ENCODE measurements around the gene UMAD1. TPM values are rescaled to one million over a fixed set of nuclear protein-coding genes. Genes with fewer than 3 reads are reported as not detected.

Gene UMAD1
- 13.9 and 17.6 TPM in 2 replicates for polyA plus RNA-seq (2012; rRNA removed)
- polyA plus RNA-seq (2012; cell fraction: cytosol; rRNA removed): 19.6 and 24.9 TPM in 2 replicates
- polyA plus RNA-seq (2012; cell fraction: nucleus; rRNA removed): 7.5 and 9.7 TPM in 2 replicates

DNA sequence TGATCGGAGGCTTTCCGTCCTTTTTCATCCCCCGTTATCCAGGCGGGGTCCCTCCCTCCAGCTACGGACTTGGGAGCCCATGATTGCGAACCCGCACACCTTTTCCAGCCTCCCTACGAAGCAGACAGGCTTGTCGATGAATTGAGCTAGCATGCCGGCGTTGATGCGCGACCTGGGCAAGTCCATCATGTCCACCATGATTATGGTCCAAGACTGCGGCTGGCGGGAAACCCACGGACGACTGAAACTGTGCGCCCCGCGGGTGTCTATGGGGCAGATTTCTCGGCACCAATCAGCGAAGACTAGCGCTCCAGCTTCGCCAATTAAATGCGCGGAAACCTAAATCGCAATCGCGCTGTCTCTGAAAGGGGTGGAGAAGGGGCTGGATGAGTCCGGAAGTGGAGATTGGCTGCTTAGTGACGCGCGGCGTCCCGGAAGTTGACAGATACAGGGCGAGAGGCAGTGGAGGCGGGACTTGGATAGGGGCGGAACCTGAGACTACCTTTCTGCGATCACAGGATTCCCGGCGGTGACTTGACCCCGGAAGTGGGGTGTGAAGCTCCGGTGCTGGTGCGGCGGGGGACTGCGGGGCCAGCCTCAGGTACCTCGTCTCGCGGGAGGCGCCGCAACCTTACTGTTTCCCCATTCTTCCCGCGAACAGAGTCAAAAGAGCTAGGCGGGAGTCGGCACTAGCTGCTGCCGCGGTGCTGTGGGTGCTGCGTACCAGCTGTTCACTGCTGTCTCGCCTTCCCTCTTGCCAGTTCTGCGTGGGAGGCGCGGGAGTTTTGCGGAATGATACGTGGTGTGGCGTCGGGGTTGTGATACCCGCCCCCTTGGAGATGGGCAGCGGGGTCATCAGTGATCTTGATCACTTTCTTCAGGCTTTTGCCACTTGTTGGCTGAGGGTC is at the start of gene UMAD1:
Gene UMAD1, plus strand, starts transcription at position 532 of the 908 bp plus-strand sequence. CDS start 32,620 bp downstream, outside the sequence.
- Histone ChIP-seq H3F3A (replicated peaks; ENCODE audit: insufficient read depth) (no peaks in the 10 kb centered on the region), H4K20me1 (ENCODE audit: insufficient read depth) (no peaks in the 10 kb centered on the region), H3K27me3 (ENCODE audit: insufficient read depth) (no peaks in the 10 kb centered on the region), H3K4me3 (ENCODE audit: low read depth in 2 of 2, low read length in 1 of 2) (peak within 1 kb of the TSS; percentile 79 to 85), H3K9ac (peak within 1 kb of the TSS; percentile 68), H2AFZ (ENCODE audit: low read depth) (peak within 1 kb of the TSS; percentile 91), H3K9me2 (no peaks in the 10 kb centered on the region), H3K36me3 (replicated peaks in 1 of 2; ENCODE audit: control insufficient read depth in 1 of 2, insufficient read depth in 2 of 2, low read length in 1 of 2) (peaks cover 12 to 16% of the 10 kb centered on the region in 2 experiments), H3K27ac (ENCODE audit: low read depth in 2 of 2, low read length in 1 of 2) (peak within 1 kb of the TSS; percentile 80 to 96), H3K9me3 (no peaks in the 10 kb centered on the region), H3K79me2 (ENCODE audit: insufficient read depth) (peaks cover 41% of the 10 kb centered on the region), H3K4me2 (peak within 1 kb of the TSS; percentile 81), H3K4me1 (ENCODE audit: control insufficient read depth in 1 of 2, insufficient read depth in 2 of 2, low read depth in 1 of 2, low read length in 1 of 2) (peaks cover 0 to 21% of the 10 kb centered on the region in 2 experiments; a peak in 2 of 4 replicates)
- 1% methylated on average over 68 of the region's 68 CpGs for WGBS (ENCODE audit: low lambda C conversion rate)
- DNase-seq: peak; percentile 93
- CTCF ChIA-PET: interaction anchor here (0.6 to 4.3 kb wide), 14 partner anchors 12 to 656 kb away, joined by 3 to 23 read pairs (median 5); partner anchors contain the start of gene GLCCI1
- POLR2A ChIA-PET: interaction anchor here (0.6 to 2.7 kb wide), 16 partner anchors 8 to 686 kb away, joined by 3 to 25 read pairs (median 4); partner anchors contain the start of gene GLCCI1
- TF ChIP-seq RCOR1 (IDR thresholded peaks at IDR 0.05; ENCODE audit: low read length) (0 out of 2 replicates have a peak, but pooled peaks have one; percentile 4), SMC3 (IDR thresholded peaks at IDR 0.05; ENCODE audit: low read depth, low read length) (no peak), NRF1 (IDR thresholded peaks at IDR 0.05; ENCODE audit: low read depth, low read length) (peak; percentile 37; the same call in 1 of the 2 replicates), GABPA (IDR thresholded peaks at IDR 0.05; ENCODE audit: low read depth) (peak; percentile 90), EZH2phosphoT487 (IDR thresholded peaks at IDR 0.05; ENCODE audit: borderline replicate concordance, low read depth) (no peak), RXRA (IDR thresholded peaks at IDR 0.05; ENCODE audit: borderline replicate concordance, low read depth) (0 out of 2 replicates have a peak, but pooled peaks have one; percentile 35), FOSL2 (IDR thresholded peaks at IDR 0.05; ENCODE audit: borderline replicate concordance, low read depth) (peak; percentile 8; the same call in 1 of the 2 replicates), RFX5 (IDR thresholded peaks at IDR 0.05; ENCODE audit: low read length) (peak; percentile 94), RAD21 (IDR thresholded peaks at IDR 0.05; ENCODE audit: low read length) (no peak), SIN3A (IDR thresholded peaks at IDR 0.05; ENCODE audit: borderline replicate concordance, low read depth, low read length) (peak; percentile 83), CHD2 (IDR thresholded peaks at IDR 0.05; ENCODE audit: low read length, partially characterized antibody) (peak; percentile 97), FOXJ3 (CRISPR knock-in tag; IDR thresholded peaks at IDR 0.05) (no peak), ELF1 (IDR thresholded peaks at IDR 0.05) (peak; percentile 98), YY1 (IDR thresholded peaks at IDR 0.05; ENCODE audit: low read depth) (peak; percentile 90), MXI1 (IDR thresholded peaks at IDR 0.05; ENCODE audit: low read depth, low read length) (peak; percentile 90), NFIC (IDR thresholded peaks at IDR 0.05; ENCODE audit: borderline replicate concordance) (0 out of 2 replicates have a peak, but pooled peaks have one; percentile 33), FOXM1 (IDR thresholded peaks at IDR 0.05; ENCODE audit: low read depth) (peak; percentile 61; the same call in 1 of the 2 replicates), EP300 (IDR thresholded peaks at IDR 0.05; ENCODE audit: borderline replicate concordance in 1 of 2, low read depth in 1 of 2, low read length in 1 of 2) (peak in 1 of 2 experiments; percentile 3; a peak in 1 of 4 replicates), POLR2AphosphoS5 (IDR thresholded peaks at IDR 0.05; ENCODE audit: low read depth, low read length) (peak; percentile 88)
- TF ChIP-seq, protein P1, sequence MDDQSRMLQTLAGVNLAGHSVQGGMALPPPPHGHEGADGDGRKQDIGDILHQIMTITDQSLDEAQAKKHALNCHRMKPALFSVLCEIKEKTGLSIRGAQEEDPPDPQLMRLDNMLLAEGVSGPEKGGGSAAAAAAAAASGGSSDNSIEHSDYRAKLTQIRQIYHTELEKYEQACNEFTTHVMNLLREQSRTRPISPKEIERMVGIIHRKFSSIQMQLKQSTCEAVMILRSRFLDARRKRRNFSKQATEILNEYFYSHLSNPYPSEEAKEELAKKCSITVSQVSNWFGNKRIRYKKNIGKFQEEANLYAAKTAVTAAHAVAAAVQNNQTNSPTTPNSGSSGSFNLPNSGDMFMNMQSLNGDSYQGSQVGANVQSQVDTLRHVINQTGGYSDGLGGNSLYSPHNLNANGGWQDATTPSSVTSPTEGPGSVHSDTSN (IDR thresholded peaks at IDR 0.05): peak; percentile 55
- TF ChIP-seq, protein P2, sequence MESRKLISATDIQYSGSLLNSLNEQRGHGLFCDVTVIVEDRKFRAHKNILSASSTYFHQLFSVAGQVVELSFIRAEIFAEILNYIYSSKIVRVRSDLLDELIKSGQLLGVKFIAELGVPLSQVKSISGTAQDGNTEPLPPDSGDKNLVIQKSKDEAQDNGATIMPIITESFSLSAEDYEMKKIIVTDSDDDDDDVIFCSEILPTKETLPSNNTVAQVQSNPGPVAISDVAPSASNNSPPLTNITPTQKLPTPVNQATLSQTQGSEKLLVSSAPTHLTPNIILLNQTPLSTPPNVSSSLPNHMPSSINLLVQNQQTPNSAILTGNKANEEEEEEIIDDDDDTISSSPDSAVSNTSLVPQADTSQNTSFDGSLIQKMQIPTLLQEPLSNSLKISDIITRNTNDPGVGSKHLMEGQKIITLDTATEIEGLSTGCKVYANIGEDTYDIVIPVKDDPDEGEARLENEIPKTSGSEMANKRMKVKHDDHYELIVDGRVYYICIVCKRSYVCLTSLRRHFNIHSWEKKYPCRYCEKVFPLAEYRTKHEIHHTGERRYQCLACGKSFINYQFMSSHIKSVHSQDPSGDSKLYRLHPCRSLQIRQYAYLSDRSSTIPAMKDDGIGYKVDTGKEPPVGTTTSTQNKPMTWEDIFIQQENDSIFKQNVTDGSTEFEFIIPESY (IDR thresholded peaks at IDR 0.05; ENCODE audit: borderline replicate concordance, low read depth): peak; percentile 93
- TF ChIP-seq, protein P3, sequence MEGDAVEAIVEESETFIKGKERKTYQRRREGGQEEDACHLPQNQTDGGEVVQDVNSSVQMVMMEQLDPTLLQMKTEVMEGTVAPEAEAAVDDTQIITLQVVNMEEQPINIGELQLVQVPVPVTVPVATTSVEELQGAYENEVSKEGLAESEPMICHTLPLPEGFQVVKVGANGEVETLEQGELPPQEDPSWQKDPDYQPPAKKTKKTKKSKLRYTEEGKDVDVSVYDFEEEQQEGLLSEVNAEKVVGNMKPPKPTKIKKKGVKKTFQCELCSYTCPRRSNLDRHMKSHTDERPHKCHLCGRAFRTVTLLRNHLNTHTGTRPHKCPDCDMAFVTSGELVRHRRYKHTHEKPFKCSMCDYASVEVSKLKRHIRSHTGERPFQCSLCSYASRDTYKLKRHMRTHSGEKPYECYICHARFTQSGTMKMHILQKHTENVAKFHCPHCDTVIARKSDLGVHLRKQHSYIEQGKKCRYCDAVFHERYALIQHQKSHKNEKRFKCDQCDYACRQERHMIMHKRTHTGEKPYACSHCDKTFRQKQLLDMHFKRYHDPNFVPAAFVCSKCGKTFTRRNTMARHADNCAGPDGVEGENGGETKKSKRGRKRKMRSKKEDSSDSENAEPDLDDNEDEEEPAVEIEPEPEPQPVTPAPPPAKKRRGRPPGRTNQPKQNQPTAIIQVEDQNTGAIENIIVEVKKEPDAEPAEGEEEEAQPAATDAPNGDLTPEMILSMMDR (IDR thresholded peaks at IDR 0.05): no peak
- TF ChIP-seq, protein P4, sequence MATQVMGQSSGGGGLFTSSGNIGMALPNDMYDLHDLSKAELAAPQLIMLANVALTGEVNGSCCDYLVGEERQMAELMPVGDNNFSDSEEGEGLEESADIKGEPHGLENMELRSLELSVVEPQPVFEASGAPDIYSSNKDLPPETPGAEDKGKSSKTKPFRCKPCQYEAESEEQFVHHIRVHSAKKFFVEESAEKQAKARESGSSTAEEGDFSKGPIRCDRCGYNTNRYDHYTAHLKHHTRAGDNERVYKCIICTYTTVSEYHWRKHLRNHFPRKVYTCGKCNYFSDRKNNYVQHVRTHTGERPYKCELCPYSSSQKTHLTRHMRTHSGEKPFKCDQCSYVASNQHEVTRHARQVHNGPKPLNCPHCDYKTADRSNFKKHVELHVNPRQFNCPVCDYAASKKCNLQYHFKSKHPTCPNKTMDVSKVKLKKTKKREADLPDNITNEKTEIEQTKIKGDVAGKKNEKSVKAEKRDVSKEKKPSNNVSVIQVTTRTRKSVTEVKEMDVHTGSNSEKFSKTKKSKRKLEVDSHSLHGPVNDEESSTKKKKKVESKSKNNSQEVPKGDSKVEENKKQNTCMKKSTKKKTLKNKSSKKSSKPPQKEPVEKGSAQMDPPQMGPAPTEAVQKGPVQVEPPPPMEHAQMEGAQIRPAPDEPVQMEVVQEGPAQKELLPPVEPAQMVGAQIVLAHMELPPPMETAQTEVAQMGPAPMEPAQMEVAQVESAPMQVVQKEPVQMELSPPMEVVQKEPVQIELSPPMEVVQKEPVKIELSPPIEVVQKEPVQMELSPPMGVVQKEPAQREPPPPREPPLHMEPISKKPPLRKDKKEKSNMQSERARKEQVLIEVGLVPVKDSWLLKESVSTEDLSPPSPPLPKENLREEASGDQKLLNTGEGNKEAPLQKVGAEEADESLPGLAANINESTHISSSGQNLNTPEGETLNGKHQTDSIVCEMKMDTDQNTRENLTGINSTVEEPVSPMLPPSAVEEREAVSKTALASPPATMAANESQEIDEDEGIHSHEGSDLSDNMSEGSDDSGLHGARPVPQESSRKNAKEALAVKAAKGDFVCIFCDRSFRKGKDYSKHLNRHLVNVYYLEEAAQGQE (IDR thresholded peaks at IDR 0.05; ENCODE audit: low read depth, low read length): peak; percentile 40; the same call in 1 of the 2 replicates
